Loucy (cell line): ENCODE measurements around the gene HNRNPUL2.

Experiments
- H2AFZ ChIP-seq: fragments of 200-600 bp; sonication (generic); 2 replicates; pipeline ENCODE4 v1.6.0; 2016; ENCODE audit warnings: antibody characterized with exemption, mild to moderate bottlenecking, low read length, moderate library complexity
- H3F3A ChIP-seq: fragments of 200-600 bp; 2 replicates; pipeline ENCODE4 v1.6.0; 2016; ENCODE audit warnings: antibody characterized with exemption, low read depth, mild to moderate bottlenecking
- H3K27me3 ChIP-seq: fragments of 200-600 bp; sonication (generic); 2 replicates; pipeline ENCODE4 v1.6.1; 2014; ENCODE audit warnings: low read length, mild to moderate bottlenecking; ENCODE audit not compliant: insufficient read depth, poor library complexity, severe bottlenecking
- H3K36me3 ChIP-seq: fragments of 200-600 bp; sonication (generic); 2 replicates; pipeline ENCODE4 v1.6.1; 2016; ENCODE audit warnings: low read length; ENCODE audit not compliant: insufficient read depth
- H3K4me1 ChIP-seq: fragments of 200-600 bp; sonication (generic); 2 replicates; pipeline ENCODE4 v1.5.1; 2014; ENCODE audit warnings: low read length, mild to moderate bottlenecking; ENCODE audit not compliant: insufficient read depth, poor library complexity, severe bottlenecking
- H3K4me2 ChIP-seq: fragments of 200-600 bp; sonication (generic); 2 replicates; pipeline ENCODE4 v1.6.0; 2014; ENCODE audit warnings: antibody characterized with exemption, low read length, low read depth, mild to moderate bottlenecking; ENCODE audit not compliant: poor library complexity, severe bottlenecking
- H3K4me3 ChIP-seq: fragments of 200-600 bp; sonication (generic); 2 replicates; pipeline ENCODE4 v1.5.1; 2014; ENCODE audit warnings: low read length, mild to moderate bottlenecking, mixed read lengths; ENCODE audit not compliant: poor library complexity, severe bottlenecking
- H3K79me2 ChIP-seq: fragments of 200-600 bp; sonication (generic); 2 replicates; pipeline ENCODE4 v1.6.1; 2014; ENCODE audit warnings: low read length; ENCODE audit not compliant: insufficient read depth
- H3K9ac ChIP-seq: fragments of 200-600 bp; sonication (generic); 2 replicates; pipeline ENCODE4 v1.6.0; 2014; ENCODE audit warnings: mild to moderate bottlenecking, low read depth, low read length, moderate library complexity; ENCODE audit not compliant: poor library complexity, severe bottlenecking
- H3K9me2 ChIP-seq: fragments of 200-600 bp; sonication (generic); replicated peaks from 2 replicates; pipeline ENCODE4 v1.6.1; 2016; ENCODE audit warnings: low read depth, low read length, mixed read lengths
- H3K9me3 ChIP-seq: fragments of 200-600 bp; sonication (generic); 2 replicates; pipeline ENCODE4 v1.6.1; 2014; ENCODE audit warnings: mild to moderate bottlenecking, antibody characterized with exemption, low read length, low read depth; ENCODE audit not compliant: insufficient read depth
- H4K20me1 ChIP-seq: fragments of 200-600 bp; sonication (generic); 2 replicates; pipeline ENCODE4 v1.6.0; 2014; ENCODE audit warnings: antibody characterized with exemption, low read length, mild to moderate bottlenecking; ENCODE audit not compliant: insufficient read depth, poor library complexity, severe bottlenecking
- CTCF ChIP-seq: fragments of 200-600 bp; sonication (generic); conservative IDR thresholded peaks from 2 replicates; pipeline ENCODE4 v1.5.1; 2014; ENCODE audit warnings: mild to moderate bottlenecking, antibody characterized with exemption, low read length
- EZH2phosphoT487 ChIP-seq: fragments of 200-600 bp; IDR thresholded peaks from 2 replicates; pipeline ENCODE4 v1.6.1; 2018; ENCODE audit warnings: antibody characterized with exemption, mild to moderate bottlenecking, moderate library complexity, borderline replicate concordance

The HNRNPUL2 gene

GRCh38 chr11:62709247-62710000 is 17.8 kb downstream of the HNRNPUL2 start:
- Histone ChIP-seq H3K27me3 (no peaks in the 10 kb centered on the region), H3F3A (peaks cover 12% of the 10 kb centered on the region), H3K4me3 (no peak overlapping the region), H3K4me2 (no peak overlapping the region), H3K79me2 (peaks cover 12% of the 10 kb centered on the region; the same call in 1 of the 2 replicates), H3K9me2 (no peaks in the 10 kb centered on the region), H3K36me3 (peaks cover 66% of the 10 kb centered on the region), H3K9me3 (no peaks in the 10 kb centered on the region), H2AFZ (no peak overlapping the region), H4K20me1 (peaks cover 28% of the 10 kb centered on the region), H3K4me1 (peaks cover 13% of the 10 kb centered on the region), H3K9ac (no peak overlapping the region)
- TF ChIP-seq EZH2phosphoT487 = no peak
- no peak for TF ChIP-seq CTCF

GRCh38 chr11:62708793-62709192 is 18.5 kb downstream of the HNRNPUL2 start:
- Histone ChIP-seq H3K4me3 (no peak overlapping the region), H3K9me2 (no peaks in the 10 kb centered on the region), H3K27me3 (no peaks in the 10 kb centered on the region), H2AFZ (no peak overlapping the region), H3K9ac (no peak overlapping the region), H3K79me2 (peaks cover 8% of the 10 kb centered on the region; the same call in 1 of the 2 replicates), H3F3A (peaks cover 12% of the 10 kb centered on the region), H3K36me3 (peaks cover 60% of the 10 kb centered on the region), H3K4me1 (peaks cover 13% of the 10 kb centered on the region), H4K20me1 (peaks cover 21% of the 10 kb centered on the region), H3K9me3 (no peaks in the 10 kb centered on the region), H3K4me2 (no peak overlapping the region)
- TF ChIP-seq EZH2phosphoT487 (no peak), CTCF (no peak)

- no peak overlapping the region for H3K4me3 ChIP-seq
Measured at GRCh38 chr11:62708392-62708791, 18.9 kb downstream of the HNRNPUL2 start.

More at GRCh38 chr11:62708392-62708791, 18.9 kb downstream of the HNRNPUL2 start:
- Histone ChIP-seq H3K4me2 (no peak overlapping the region), H3K79me2 (peaks cover 4% of the 10 kb centered on the region; the same call in 1 of the 2 replicates), H3K27me3 (no peaks in the 10 kb centered on the region), H3K9me2 (no peaks in the 10 kb centered on the region), H3K9ac (no peak overlapping the region), H3K9me3 (no peaks in the 10 kb centered on the region), H3K36me3 (peaks cover 56% of the 10 kb centered on the region), H3K4me1 (peaks cover 13% of the 10 kb centered on the region), H3F3A (peaks cover 12% of the 10 kb centered on the region), H2AFZ (no peak overlapping the region), H4K20me1 (peaks cover 17% of the 10 kb centered on the region)
- TF ChIP-seq EZH2phosphoT487 (no peak), CTCF (no peak)
